ENCODE measurements around the gene IPO9.

The IPO9 gene

DNA sequence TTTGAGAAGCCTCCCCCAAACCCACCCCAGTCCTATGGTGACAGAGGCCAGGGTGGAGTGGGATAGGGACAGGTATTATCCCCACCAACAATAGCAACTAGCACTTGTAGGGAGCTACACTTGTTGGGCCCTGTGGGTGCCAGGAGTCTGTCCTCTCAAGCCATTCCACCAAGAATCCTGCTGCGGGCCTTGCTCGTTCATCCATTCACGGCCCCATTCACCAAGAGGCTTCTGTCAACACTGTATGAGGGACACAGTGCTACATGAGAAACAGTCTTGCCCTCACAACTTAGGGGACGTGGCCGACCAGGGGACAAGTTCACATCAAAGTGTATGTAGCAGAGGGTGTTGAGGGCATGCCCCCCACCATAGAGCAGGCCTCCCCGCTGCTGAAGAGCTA is 78.7 kb downstream of the IPO9 start:
- DNase-seq, result no peak

DNA sequence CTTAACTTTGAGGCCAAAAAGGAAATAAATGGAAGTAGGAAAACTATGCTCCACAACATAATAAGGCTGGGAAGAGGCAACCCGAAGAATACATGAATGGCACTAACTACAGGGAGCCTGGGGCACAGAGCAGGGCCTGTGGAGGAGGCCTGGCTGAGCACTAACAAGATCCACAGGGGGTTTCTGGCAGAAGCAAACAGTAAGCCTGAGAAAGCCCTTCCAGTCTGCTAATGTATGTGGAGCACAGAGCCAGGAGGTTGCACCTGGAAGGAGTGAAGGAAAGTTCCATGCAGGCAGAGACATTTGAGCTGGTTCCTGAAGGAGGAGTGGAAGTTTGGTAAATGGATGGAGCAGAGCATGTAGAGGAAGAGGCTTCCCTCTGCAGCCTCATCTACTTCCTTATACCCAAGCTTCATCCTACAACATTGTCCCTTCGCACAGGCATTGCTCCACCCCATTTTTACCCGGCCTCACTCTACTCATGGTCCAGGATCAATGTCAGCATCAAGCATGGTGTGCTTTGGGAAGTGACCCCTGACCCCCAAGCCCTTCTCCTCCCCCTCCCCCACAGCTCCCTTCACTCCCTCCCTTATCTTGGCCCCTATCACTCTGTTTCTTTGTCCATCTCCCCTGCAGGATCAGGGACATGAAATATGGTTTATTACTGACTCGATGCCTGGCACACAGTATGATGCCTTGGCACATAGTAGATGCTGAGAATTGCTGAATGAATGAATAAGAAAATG is 83.0 kb downstream of the IPO9 start:
- DNase-seq, result no peak

DNA sequence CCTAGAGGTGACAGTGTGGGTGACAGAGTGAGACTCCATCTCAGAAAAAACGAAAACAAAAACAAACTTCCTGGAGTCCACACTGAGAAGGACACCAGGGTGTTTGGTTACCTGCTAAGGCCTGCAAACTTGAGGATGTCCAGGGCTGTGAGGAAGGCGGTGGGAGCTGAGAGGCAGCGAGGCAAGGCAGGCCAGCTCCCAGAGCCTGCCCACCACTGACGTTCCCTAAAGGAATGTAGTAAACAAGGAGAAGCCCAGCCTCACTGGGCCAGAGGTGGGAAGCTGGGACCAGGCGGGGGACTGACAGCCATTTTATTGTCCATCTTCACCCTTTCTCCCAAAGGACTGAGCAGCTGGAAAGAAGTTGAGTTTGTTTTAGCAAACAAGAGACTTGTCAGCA is 83.9 kb downstream of the IPO9 start:
- DNase-seq, result no peak

DNA sequence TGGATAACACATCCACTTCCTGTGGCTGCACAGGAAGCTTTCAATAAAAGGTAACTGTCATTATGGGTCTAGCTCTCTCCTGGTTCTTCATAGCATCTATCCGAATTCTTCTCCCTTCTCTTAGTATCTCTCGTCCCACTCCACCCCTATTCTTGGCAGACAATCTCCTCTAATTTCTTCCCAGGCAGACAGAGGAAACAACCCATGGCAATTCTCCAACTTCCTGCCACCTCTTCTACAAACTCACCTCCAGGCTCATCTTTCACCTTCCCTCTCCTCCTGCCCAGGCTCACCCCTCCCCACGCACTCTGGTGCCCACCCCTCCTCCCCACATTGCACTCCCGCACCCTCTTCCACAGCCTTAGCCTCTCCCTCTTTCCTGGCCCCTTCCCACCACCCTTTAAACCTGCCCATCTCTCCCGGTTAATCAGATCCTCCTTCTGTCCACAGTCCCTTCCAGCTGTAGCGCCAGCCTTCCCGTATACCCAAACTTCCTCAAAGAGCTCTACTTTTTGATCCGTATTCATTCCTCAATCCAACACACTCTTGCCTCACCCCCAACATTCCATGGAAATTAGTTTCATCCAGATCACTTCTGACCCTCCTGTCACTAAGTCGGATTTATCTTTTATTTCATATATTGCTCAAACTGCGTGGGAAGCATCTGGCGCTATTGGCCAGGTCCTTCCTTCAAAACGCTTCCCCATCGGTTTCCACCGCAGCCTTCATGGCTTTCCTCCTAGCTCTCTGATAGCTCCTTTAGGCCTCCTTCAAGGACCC is 85.7 kb downstream of the IPO9 start:
- no peak for DNase-seq

DNA sequence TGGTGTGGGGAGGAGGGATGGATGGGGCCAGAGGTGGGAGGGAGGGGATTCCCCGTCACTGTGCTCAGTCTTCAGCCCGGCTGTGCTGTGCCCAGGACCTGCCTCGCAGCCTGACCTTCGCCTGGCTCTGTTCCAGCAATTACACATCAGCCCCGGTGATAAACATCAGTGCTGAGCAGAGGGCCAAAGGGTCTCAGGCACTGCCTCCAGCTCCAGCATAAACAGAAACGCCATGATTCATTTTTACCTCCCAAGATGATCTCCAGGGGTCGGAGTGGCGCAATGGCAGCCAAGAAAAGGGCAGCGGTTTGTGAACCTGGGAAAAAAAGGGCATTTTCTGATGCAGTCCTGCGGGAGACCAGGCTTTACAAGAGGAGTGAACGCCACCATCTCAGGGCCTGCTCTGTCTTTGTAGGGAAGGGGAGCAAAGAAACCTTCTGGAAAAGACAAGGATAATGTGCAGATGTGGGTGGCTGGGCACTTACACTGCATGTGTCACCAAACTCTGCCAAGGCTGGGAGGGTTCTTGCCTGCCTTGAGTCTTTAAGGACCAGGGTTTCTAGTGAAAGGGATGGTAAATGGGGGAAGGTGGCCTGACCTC is 87.8 kb downstream of the IPO9 start:
- no peak for DNase-seq

DNA sequence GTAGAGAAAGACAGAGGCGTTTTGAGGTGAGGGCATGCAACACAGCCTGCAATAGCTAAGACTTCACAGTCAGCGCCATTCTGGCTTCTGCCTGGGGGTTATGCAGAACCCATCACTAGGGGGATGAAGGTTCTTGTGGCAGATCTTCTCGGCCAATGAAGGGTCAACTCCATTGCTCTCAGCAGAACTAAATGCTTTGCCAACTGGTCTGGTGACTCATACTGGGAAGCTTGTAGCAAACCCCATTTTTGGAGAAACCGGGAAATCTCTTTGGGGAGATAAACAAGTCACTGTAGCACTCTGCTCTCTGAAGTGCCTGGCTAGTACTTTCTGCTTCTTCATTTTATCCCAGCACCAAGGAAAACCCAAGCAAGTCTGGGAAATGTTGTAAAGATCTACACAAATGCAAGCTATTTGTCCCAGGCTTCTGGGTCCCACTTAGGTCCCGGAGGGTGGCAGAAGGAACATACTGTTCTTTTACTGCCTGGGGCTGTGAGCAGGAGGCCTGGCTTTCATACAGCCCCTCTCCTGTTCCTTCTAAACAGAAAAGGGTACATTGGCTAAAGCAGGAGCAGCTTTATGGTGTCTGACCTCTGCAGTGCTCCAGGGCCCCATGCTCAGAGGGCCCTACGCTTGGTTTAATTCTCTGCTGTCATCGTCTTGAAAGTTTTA is 88.5 kb downstream of the IPO9 start:
- DNase-seq, result no peak

DNA sequence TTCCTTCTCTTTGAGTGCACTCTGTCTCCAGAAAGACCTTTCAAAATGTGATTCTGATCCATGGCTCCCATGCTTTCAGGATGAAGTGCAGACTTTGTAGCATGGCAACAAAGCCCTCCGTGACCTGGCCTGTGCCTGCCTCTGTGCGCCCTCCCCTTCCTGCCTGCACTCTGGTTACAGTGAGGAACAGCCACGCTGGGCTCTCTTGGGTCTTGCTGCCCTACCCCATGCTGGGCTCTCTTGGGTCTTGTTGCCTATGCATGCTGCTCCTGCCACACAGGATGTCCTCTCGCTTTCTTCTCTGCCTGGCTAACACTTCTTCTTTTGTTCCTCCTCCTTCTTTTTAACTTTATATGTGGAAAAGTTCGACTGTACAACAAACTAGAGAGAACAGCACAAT is 89.4 kb downstream of the IPO9 start:
- no peak for DNase-seq

DNA sequence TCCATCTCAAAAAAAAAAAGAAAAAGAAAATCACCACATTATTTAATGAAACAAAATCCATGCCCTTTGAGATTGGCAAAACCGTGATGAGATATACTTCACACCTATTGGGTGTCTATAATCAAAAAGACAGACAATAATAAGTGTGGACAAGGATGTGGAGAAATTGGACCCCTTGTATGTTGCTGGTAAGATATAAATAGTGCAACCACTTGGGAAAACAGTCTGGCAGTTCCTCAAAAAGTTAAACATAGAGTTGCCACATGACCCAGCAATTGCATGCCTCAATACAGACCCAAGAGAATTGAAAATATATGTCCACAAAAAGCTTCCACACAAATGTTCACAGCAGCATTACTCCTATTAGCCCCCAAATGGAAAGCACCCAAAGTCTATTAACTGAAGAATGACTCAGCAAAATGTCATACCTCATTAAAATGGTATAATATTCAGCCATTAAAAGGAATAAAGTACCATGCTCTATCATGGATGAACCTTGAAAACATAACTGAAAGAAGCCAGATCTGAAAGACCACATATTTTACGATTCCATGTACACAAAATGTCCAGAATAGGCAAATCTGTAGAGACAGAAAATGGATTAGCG is 93.1 kb downstream of the IPO9 start:
- DNase-seq, result no peak

DNA sequence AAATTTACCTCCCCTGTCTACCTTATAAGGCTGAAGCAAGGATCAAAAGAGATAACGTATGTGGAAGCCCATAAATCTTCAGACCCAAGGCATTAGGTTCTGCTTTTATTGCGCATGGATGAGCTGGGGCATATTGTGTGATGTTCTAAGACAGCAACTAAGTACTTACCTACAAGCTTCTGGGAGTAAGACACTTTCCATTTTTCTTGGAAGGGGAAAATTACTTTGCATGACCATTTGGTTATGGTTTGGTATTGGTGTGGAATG is 96.3 kb downstream of the IPO9 start:
- DNase-seq, result no peak

DNA sequence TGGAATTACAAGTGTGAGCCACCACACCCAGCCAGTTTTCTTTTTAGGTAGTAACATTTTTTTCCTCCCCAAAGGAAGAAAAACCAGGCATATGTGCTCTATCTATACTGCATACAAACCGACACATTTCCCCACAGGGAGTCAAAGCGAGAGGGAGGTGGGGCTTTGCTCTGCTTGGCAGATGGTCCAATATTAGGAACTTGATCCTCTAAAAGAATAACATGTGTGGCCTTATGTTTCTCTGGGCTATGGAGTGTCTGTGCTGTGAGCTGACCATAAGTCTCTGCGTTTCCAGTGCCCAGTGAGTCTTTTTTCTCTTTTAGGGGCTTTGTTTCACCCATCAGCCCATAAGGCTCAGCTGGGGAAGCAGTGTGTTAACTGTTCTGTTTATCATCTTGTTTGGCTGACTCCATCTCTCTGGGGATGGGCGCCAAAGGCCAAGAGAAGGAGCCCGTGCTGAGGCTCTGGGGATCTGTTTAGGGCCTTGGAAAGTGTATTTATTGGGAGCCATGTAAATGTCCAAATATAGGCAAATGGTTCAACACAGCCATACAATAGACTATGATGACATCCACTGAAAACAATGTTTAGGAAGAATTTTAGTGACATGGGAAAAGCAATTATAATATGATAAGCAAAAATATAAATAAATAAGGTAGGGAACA is 97.2 kb downstream of the IPO9 start:
- no peak for DNase-seq

DNA sequence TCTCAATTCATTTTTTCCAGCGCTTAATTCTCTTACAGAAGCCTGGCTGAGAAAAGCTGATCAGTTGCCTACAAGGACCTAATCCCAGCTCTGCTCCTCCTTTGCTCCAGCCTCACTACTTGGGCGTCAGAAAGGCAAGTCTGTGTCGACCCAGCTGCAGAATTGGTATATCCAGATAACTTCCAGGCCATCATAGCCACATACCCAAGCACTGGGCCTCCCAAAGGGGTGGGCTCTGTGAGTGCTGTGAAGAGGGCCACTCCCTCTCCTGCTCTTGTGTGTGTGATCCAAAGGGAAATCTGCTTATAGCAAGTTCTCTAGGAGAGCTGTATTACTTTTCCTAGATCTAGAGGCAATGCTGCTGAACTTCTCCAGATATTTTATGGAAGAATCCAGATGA is 99.3 kb downstream of the IPO9 start:
- no peak for DNase-seq

DNA sequence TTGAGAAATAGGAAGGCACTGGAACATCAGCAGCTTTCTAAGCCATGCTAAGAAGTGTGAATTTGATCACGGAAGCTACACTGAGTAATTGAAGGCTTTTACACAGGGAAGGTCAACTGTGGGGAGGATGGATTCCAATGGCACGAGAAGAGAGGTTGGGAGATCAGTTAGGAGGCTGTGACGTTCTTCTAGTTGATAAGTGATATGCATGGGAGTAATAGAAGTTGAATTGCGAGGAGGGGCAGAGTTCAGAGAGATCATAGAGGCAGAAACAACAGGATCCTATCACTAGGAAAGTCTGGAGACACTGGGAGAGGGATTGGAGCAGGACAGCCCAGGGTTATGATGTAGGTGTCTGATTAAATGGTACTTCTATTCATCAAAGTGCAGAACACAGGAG is 101.2 kb downstream of the IPO9 start:
- DNase-seq, result no peak

DNA sequence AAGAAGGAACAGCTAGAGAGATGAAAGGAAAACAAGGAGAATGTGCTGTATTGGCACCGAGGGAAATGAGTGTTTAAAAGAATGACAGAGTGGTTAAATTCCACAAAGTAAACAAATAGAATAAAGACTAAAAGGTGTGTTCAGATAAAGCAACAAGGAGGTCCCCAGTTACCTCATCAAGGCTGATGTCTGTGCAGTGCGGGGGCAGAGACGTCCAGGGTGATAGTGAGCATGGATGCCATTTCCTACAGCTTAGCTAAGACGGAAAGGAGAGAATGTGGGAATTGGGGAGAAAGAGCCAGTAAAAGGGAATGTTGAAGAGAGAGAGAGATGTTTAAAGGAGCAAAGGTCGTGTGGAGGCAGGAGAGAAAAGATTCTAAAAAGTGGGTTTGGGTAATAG is 101.8 kb downstream of the IPO9 start:
- no peak for DNase-seq

All from CD4-positive, alpha-beta T cell treated with Interleukin-10 for 1 hour (primary cell).